HL-60 (cell line): ENCODE measurements around the gene TBCC.
A peak's percentile ranks its signal among the peaks of the same experiment; 100 is the strongest.

ENCODE experiments used
- DNase-seq, 2 experiments: peaks; one replicate each; pipeline ENCODE4 v3.0.0-alpha.2; 2010 to 2020; ENCODE audit warnings: low read depth in 1 of 2, low spot score in 1 of 2
- H3K27ac ChIP-seq: fragments of 250-450 bp; sonication (Bioruptor Pico); replicated peaks from 2 replicates; pipeline ENCODE4 v1.5.1; 2020; ENCODE audit warnings: mild to moderate bottlenecking, moderate library complexity
- H3K27me3 ChIP-seq: fragments of 250-450 bp; sonication (Bioruptor Pico); 2 replicates; pipeline ENCODE4 v1.5.1; 2021; ENCODE audit warnings: mild to moderate bottlenecking, moderate library complexity; ENCODE audit not compliant: insufficient read depth, poor library complexity, severe bottlenecking
- H3K4me3 ChIP-seq: replicated peaks from 2 replicates; pipeline ENCODE4 v1.5.1; 2011; ENCODE audit warnings: mild to moderate bottlenecking, control low read depth, low read length; ENCODE audit not compliant: insufficient read depth
- CTCF ChIP-seq: IDR thresholded peaks from one replicate; pipeline ENCODE4 v1.5.1; 2011; ENCODE audit warnings: low read length, control low read depth, inconsistent platforms; ENCODE audit not compliant: insufficient read depth
- GABPA ChIP-seq: IDR thresholded peaks from 2 replicates; pipeline ENCODE4 v1.6.1; 2012; ENCODE audit warnings: low read depth
- POLR2AphosphoS5 ChIP-seq: IDR thresholded peaks from 2 replicates; pipeline ENCODE4 v1.6.1; 2012; ENCODE audit warnings: low read depth
- REST ChIP-seq: IDR thresholded peaks from 2 replicates; pipeline ENCODE4 v1.6.1; 2012; ENCODE audit warnings: low read depth; ENCODE audit not compliant: insufficient replicate concordance
- SPI1 ChIP-seq: IDR thresholded peaks from 2 replicates; pipeline ENCODE4 v1.6.1; 2012; ENCODE audit warnings: low read depth, mild to moderate bottlenecking, borderline replicate concordance
- long read RNA-seq: library from polyadenylated mRNA; unstranded; transcript quantifications from one replicate; pipeline ENCODE4 v2.0.0, GENCODE V29; 2020

The TBCC gene
- long read RNA-seq, transcript TBCC-201 (1 exons, 1,616 nt), result major isoform, 251 of 253 reads
- long read RNA-seq, partial matches to known transcripts, result 0 of 253 reads
- long read RNA-seq, other reads (novel, unspliced or antisense), result 2 of 253 reads

- no peaks in the 10 kb centered on the region for H3K27me3 ChIP-seq
- peak; percentile 96 to 98 for DNase-seq
- TF ChIP-seq POLR2AphosphoS5 (peak; percentile 96), CTCF (no peak), REST (peak; percentile 77), GABPA (no peak), SPI1 (peak; percentile 71; the same call in 1 of the 2 replicates)
- peak within 1 kb of the TSS; percentile 98 for H3K27ac ChIP-seq
- peak within 1 kb of the TSS; percentile 88 for H3K4me3 ChIP-seq
These were observed at the start of gene TBCC for GRCh38 chr6:42745640-42746462. Gene TBCC (minus strand): TSS chr6:42746103. CDS start chr6:42746073, 30 bp downstream.

- H3K4me3 ChIP-seq, result no peak overlapping the region
- H3K27ac ChIP-seq, result no peak overlapping the region
- DNase-seq, result no peak
- TF ChIP-seq GABPA (no peak), POLR2AphosphoS5 (no peak), SPI1 (no peak), REST (no peak)
- H3K27me3 ChIP-seq, result no peaks in the 10 kb centered on the region
These were observed 49.7 kb upstream of the TBCC start for GRCh38 chr6:42795651-42796050.

- H3K27me3 ChIP-seq, result no peaks in the 10 kb centered on the region
- H3K27ac ChIP-seq, result no peak overlapping the region
- DNase-seq, result no peak
- no peak overlapping the region for H3K4me3 ChIP-seq
- no peak for TF ChIP-seq SPI1
- TF ChIP-seq POLR2AphosphoS5, result no peak
- TF ChIP-seq REST, result no peak
- TF ChIP-seq CTCF, result no peak
- no peak for TF ChIP-seq GABPA
These were observed 45.9 kb upstream of the TBCC start for GRCh38 chr6:42791706-42792320.
